DND-41 (cell line): ENCODE measurements around the gene LMO7.

Source experiments
- EZH2 ChIP-seq: IDR thresholded peaks from 3 replicates; pipeline ENCODE4 v1.6.1; 2012; ENCODE audit warnings: borderline replicate concordance, low read depth, mild to moderate bottlenecking, moderate library complexity, low read length, inconsistent platforms; ENCODE audit not compliant: severe bottlenecking
- TF ChIP-seq, protein P1 (sequence below): IDR thresholded peaks from 2 replicates; pipeline ENCODE4 v1.5.1; 2012; ENCODE audit warnings: borderline replicate concordance, low read length, moderate library complexity, mild to moderate bottlenecking; ENCODE audit not compliant: poor library complexity, severe bottlenecking; ENCODE audit errors: extremely low read depth

- TF ChIP-seq, protein P1, sequence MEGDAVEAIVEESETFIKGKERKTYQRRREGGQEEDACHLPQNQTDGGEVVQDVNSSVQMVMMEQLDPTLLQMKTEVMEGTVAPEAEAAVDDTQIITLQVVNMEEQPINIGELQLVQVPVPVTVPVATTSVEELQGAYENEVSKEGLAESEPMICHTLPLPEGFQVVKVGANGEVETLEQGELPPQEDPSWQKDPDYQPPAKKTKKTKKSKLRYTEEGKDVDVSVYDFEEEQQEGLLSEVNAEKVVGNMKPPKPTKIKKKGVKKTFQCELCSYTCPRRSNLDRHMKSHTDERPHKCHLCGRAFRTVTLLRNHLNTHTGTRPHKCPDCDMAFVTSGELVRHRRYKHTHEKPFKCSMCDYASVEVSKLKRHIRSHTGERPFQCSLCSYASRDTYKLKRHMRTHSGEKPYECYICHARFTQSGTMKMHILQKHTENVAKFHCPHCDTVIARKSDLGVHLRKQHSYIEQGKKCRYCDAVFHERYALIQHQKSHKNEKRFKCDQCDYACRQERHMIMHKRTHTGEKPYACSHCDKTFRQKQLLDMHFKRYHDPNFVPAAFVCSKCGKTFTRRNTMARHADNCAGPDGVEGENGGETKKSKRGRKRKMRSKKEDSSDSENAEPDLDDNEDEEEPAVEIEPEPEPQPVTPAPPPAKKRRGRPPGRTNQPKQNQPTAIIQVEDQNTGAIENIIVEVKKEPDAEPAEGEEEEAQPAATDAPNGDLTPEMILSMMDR = no peak
- TF ChIP-seq EZH2 = no peak
Observed at GRCh38 chr13:75738841-75739240, 102.7 kb downstream of the LMO7 start.
